SK-N-DZ (cell line): ENCODE data around the gene SPATA31C2.
"Not testable (repeated sequence)": the region's sequence is repeated elsewhere in the genome, so short reads cannot be mapped to it uniquely, and the experiment has no call there.

Experiments
- DNase-seq: peaks from one replicate; pipeline ENCODE4 v3.0.0-alpha.2; 2015; ENCODE audit warnings: low spot score

The SPATA31C2 gene

DNA sequence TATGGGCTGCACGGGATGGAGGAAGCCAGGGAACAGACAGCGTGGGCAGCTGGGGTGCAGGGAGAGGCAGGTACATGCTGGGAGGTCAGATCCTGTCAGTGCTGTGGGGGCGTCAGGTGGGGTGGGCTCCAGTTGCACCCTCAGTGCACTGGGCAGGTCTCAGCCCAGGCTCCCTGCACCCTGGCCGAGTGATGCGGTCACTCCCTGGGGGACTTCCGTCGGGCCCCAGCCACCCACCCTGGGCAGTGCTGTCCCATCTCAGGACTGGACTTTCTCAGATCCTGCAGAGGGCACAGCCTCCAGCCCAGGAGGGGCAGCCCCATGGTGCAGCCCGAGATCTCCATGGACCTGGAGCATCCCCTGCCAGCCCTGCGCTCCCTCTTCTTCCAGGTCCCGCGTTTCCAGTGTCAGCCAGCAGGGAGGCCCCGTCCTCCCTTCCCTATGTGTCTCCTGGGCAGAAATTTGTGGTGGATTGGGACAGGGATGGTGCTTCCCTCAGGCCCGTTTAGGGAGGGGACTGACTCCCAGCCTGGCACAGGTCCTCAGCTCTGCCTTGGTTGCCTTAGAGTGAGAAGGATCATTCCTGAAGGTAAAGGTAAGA lies 10.5 kb downstream of the SPATA31C2 start:
- DNase-seq: not testable (repeated sequence)

DNA sequence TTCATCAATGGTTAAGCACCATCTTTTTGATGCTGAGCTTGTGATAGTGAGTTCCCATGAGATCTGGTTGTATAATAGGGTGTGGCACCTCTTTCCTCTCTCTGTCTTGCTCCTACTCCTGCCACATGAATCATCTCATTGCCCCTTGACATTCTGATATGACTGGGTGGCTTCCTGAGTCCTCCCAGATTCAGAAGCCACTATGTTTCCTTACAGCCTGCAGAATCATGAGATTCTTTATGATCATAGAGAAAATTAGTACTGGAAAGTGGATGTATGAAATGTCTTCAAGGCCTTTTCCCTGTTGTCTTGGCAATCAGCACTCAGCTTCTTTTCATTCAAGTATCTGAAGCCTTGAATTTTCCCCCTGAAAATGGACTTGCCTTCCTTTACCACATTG lies 14.9 kb downstream of the SPATA31C2 start:
- DNase-seq: not testable (repeated sequence)

DNA sequence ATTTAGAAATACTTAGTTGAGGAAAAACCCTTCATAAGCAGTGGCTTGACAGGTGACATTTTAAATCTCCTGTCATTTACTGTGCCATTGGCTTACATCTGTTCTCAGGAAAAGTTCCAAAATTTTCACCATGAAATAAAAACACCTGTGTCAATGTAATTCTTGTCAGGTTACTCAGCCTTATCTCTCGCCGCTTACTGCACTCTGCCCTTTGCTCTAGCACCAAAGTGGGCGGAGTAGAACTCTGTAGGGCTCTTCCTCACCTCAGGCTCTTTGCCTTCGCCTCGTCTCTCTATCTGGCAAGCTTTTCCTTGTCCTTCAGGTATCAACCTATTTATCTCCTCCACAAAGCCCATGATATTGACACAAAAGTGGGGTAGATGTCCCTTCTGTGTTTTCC lies 20.2 kb downstream of the SPATA31C2 start:
- DNase-seq: not testable (repeated sequence)

DNA sequence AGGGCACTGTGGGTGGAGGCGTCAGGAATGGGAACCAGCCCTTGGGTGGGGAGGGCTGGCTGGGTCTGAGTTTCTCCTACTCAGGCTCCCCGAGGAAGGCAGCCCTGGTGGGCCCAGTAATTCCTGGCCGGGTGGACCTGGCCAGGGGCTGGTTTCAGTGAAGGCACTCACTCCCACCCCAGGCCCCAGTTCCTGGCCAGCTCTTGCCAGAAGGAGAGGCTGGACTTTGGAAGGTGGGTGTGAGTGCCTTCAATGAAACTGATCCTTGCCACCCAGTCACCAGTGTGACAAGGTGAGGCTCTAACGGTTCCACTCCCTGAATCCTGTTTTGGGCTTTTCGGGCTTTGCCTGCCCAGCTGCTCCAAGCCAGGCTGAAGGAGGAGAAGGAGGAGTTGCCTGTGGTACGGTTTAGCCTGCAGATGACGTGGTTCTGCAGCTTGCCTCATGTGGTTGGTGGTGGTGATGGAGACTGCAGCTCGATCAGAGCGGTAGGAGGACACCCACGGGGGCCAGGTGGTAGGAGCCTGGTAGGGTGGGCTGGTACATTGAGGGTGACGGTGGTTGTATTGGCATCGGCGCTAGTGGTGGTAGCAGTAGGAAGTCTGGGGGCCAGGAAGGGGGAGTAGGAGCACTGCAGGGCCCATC lies 23.2 kb downstream of the SPATA31C2 start:
- DNase-seq: not testable (repeated sequence)

DNA sequence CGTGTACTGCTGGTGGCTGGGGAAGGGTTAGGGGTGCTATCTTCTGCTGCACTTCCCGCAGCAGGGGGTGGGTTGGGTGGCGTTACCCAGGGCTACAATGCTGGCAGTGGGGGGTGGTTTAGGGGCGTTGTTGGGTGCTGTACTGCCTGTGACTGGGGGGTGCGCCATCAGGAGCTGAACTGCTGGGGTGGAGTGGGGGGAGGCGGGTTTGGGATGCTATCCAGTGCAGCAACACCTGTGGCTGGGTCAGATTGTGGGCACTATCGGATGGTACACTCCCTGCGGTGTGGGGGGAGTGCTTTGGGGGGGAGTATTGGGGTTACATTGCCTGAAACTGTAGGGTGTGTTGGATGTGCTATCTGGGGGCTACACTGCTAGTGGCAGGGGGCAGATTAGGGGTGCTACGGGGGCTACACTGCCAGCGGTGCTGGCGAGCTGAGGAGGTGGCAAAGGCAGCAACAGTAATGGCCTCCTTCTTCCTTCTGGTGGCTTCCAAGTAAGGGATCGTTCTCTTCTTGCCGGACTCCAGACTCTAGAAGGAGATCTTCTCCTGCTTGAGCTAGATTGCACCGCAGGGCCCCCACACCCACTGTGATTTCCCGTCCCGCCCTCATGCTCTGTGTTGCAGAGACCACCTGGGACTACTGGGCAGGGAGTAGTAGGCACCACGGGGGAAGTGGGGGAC lies 23.9 kb downstream of the SPATA31C2 start:
- not testable (repeated sequence) for DNase-seq

DNA sequence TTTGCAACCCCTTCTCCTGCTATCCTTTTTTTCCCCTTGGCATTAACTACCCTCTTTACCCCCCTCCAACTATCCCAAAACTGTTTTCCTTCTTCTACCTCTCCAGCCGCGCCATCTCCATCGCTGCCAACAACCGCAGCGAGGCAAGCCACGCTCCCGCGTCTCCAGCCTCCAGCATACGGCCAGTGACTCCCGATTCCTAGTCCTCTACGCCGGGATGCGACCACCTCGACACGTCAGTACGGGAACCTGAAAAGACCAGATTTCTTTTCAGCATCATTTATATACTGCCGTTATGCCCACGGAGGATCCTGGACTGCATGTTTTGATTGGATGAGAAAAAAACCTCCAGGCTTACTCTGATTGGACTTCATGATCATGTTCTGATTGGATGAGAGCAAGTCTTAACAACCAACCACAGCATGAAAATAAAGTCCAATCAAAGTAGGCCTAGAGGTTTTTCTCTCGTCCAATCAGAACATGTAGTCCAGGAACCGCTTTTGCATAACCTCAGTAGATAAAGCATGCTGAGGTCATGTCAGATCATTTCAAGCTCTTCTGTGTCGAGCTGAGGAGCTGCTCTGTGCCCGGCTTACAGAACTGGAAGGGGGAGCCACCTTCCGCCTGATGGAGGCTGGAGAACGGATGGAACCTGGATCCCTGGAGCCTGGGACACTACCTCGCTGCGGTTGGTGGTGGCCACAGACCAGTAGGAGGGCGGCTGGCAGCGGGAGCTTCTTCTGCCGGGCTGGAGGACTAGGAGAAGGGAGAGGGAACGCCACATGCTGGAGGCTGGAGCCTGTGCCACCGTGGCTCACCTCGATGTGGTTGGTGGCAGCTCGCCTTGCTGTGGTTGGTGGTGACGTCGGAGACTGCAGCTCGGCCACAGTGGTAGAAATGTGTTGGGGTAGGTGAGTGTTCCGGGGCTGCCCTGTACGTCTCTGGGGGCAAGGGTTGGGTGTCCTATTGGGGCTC lies 24.8 kb downstream of the SPATA31C2 start:
- not testable (repeated sequence) for DNase-seq

DNA sequence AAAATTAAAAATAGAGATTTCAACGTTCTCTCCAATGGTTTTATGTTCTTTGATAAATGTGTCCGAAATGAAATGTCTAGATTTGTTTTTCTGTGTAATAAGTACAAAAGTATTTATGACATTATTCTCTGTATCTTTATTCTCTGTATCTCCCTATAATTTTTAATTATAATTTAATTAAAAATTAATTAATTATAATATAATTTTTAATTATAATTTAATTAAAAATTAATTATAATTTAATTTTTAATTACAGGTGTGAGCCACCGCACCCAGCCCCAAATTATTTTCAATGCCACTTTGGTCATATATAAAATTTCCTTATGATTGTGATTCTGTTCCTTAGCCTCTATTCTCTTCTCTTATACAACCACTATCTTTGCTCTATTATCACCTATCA lies 28.2 kb downstream of the SPATA31C2 start:
- no peak for DNase-seq

DNA sequence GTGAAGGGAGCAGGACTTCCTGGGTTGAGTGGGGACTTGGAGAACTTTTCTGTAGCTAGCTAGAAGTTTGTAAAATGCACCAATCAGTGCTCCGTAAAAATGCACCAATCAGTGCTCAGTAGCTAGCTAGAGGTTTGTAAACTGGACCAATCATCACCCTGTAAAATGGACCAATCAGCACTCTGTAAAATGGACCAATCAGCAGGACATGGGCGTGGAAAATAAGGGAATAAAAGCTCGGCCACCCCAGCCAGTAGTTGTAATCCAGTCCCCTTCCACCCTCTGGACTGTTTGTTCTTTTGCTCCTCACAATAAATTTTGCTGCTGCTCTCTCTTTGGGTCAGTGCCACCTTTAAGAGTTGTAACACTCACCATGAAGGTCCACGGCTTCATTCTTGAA lies 29.5 kb downstream of the SPATA31C2 start:
- no peak for DNase-seq

DNA sequence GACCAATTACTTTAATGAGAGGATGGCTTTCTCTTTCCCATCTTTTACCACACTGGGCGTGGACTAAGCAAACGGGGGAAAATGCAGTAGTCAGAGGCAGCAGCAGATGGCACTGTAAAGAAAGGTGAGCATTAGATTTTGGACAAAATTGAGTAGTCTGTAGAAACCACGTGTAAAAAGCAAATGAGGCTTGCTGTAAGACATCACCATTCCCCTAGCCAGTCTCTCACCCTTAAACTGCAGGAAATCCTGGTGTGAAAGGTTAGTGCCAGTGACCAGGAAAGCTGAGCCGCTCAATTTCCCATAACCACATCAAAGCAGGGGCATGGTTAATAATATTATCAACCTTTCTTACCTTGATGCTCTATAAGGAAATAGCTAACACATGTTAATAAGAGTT lies 31.8 kb downstream of the SPATA31C2 start:
- DNase-seq: no peak

DNA sequence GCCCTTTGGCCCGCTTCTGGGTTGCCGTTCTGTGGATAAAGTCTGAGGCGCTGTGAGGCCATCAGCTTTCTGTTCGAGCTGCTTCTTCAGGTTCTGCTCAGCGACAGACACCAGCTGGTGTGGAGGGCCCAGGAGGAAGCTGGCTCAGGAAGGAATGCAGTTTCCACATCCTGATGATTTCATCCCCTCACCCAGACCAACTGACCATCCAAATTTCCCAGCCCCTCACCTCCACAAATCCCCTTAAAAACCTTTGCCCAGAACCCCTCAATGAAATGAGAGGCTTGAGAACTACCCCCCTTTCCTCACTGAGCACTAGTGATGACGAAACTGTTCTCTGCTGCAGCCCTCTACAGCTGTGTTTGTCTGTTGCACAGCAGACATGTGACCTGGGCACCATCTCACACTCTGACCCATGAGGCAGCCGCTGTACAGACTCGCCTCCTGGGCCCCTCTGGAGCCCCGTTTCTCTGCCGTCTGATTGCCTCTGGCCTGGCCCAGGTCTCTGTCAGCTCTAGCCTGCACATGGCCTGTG lies 45.4 kb downstream of the SPATA31C2 start:
- peak; percentile 45 for DNase-seq

DNA sequence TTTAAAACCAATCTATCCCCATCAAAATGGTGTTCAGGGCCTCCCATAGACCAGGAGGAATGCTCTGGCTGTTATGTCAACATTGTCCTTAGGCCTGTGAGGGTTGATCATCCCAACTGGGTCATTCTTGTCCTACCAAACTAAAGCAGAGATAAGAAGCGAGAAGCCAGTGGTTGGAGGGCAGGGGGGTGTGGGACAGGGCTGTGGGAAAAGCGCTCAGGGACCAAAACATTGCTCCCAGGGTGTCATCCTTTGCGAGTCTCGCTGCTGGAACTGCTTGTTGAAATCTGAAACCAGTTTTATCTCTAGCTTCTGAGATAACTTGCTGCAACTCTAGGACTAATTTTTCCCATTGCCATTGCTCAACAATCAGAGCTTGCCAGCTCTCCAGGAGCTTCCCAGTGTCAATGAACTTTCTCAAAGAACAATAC lies 48.1 kb downstream of the SPATA31C2 start:
- no peak for DNase-seq

DNA sequence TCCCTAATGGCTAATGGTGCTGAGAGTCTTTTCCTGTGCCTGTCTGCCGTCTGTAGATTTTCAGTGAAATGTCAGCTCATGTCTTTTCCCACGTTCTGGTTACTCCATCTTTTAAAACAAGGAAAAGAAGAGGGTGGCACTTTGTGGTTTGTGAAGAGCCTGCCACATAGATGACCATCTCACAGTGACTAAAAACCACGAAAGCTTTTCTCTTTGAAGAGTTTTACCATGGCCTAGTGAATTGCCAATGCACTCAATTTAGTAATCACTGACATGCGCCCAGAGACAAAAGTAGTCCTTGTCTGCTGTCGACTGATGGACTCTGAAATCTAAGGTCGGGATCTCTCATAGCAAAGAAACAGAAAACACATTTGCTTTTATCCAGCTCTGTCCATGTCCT lies 50.4 kb downstream of the SPATA31C2 start:
- DNase-seq: no peak

DNA sequence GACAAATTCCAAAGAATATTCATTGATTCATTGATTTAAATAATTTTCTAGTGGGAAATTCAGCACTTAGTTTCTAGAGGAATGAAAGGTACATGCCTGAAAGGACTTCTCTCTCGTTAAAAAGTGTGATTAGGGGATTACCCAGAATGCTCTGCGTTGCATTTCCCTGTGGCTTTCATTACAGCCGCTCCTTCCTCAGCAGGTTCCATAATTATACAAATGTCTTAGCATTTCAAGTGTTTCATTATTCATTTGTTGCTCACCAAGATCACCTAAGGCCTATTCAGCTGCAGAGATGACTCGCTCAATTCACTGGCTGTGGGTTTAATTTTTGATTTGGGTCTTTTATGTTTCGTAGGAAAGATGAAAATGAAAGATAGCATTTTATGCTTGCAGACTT lies 52.8 kb downstream of the SPATA31C2 start:
- DNase-seq: no peak

DNA sequence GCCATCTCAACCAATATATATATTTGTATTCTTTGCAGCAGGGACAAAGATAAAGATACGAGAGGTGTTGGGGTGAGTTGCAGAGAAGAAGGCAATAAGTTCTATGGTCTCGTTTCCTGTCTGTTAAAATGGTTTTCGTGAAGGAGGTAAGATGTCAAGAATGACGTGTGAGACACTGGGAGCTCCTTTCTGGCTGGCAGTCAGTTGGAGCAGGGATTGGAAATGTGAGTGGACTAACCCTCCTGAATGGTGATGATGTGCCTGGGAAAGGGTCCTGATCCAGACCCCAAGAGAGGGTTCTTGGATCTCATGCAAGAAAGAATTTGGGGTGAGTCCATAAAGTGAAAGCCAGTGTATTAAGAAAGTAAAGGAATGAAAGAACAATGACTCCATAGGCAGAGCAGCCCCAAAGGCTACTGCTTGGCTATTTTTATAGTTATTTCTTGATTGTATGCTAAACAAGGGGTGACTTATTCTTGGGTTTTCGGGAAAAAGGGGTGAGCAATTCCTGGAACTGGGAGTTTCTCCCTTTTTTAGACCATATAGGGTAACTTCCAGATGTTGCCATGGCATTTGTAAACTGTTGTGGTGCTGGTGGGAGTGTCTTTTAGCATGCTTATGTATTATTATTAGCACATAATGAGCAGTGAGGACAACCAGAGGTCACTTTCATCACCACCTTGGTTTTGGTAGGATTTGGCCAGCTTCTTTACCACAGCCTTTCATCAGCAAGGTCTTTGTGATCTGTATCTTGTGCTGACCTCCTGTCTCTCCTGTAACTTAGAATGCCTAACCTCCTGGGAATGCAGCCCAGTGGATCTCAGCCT lies 53.7 kb downstream of the SPATA31C2 start:
- no peak for DNase-seq
